ENCODE measurements around the gene C5orf58. TPM values are rescaled to one million over a fixed set of nuclear protein-coding genes. Genes with fewer than 3 reads are reported as not detected.

C5orf58 gene
- polyA plus RNA-seq, 6 donors from 2014 or later, result not detected

Other genes with a start within 250 kb of the C5orf58 start
- not detected for gene FOXI1, start 127.1 kb upstream of the C5orf58 start, polyA plus RNA-seq (ENCODE audit: low read depth in 6 of 6)
- gene LCP2, start 64.8 kb downstream of the C5orf58 start, polyA plus RNA-seq (ENCODE audit: low read depth in 6 of 6), result 10 to 100 TPM in 2 of 6 donors, 1 to 10 TPM in 4; 2.9 to 28.7 (median 9.5) TPM
- gene KCNMB1, start 156.4 kb downstream of the C5orf58 start, polyA plus RNA-seq (ENCODE audit: low read depth in 6 of 6), result not detected